A549 (cell line): ENCODE results near the gene DNAJB14. TPM values are rescaled to one million over a fixed set of nuclear protein-coding genes. Genes with fewer than 3 reads are reported as not detected.

Experiments used
- ATAC-seq, 2 experiments: fragments of 200-7000 bp in 1 of 2; fragments of >200 bp in 1 of 2; cut with Nextera tagmentation in 1 of 2; cut with Tn5 transposase in 1 of 2; 3 replicates each; pipeline versions ENCODE4 v1.8.0 to v1.9.1; 2018 to 2020; ENCODE audit warnings: mild to moderate bottlenecking in 1 of 2, moderate library complexity in 1 of 2
- CTCF ChIA-PET: fragments of 300-600 bp; sonication (Branson Sonifier 250); formaldehyde crosslinking; extraction: SDS; loops from one replicate; lab custom pipeline; 2021; ENCODE audit warnings: antibody characterized with exemption, inconsistent platforms; lab: Yijun Ruan, JAX
- POLR2A ChIA-PET: fragments of 350-600 bp; formaldehyde crosslinking; extraction: SDS; loops from one replicate; lab custom pipeline; 2021; ENCODE audit warnings: antibody characterized with exemption, inconsistent platforms; lab: Yijun Ruan, JAX
- DNase-seq, 2 experiments: peaks; one replicate each; pipeline versions ENCODE4 v3.0.0 to v3.0.0-alpha.2; 2011 to 2016; ENCODE audit warnings: low read depth in 1 of 2, low spot score in 1 of 2
- FAIRE-seq: peaks from 2 replicates; lab custom pipeline; 2011; peaks lifted over from hg19 to GRCh38; lab: Jason Lieb, UNC
- H3K27ac ChIP-seq, 2 experiments: fragments of >200 bp; sonication (Bioruptor Twin); formaldehyde crosslinking; 3 replicates each; pipeline ENCODE4 v1.5.1; 2016 to 2017
- H3K4me1 ChIP-seq: fragments of >200 bp; sonication (Bioruptor Twin); formaldehyde crosslinking; 3 replicates; pipeline ENCODE4 v1.6.1; 2016
- H3K4me2 ChIP-seq: fragments of >200 bp; sonication (Bioruptor Twin); formaldehyde crosslinking; 3 replicates; pipeline ENCODE4 v1.6.1; 2016
- H3K4me3 ChIP-seq: fragments of >200 bp; sonication (Bioruptor Twin); formaldehyde crosslinking; 3 replicates; pipeline ENCODE4 v1.5.1; 2016
- H3K9me3 ChIP-seq: fragments of >200 bp; sonication (Bioruptor Twin); formaldehyde crosslinking; 3 replicates; pipeline ENCODE4 v1.6.1; 2016
- BCL3 ChIP-seq: fragments of >200 bp; sonication (Bioruptor Twin); formaldehyde crosslinking; IDR thresholded peaks from 3 replicates; pipeline ENCODE4 v1.6.1; 2016
- CBX2 ChIP-seq: fragments of 200-600 bp; sonication (generic); IDR thresholded peaks from 2 replicates; pipeline ENCODE4 v1.6.1; 2016; ENCODE audit warnings: low read depth, mild to moderate bottlenecking, borderline replicate concordance
- CBX8 ChIP-seq: fragments of 200-600 bp; sonication (generic); IDR thresholded peaks from 2 replicates; pipeline ENCODE4 v1.6.1; 2016
- CTCF ChIP-seq: fragments of >200 bp; sonication (Bioruptor Twin); formaldehyde crosslinking; IDR thresholded peaks from 3 replicates; pipeline ENCODE4 v1.5.1; 2016
- E2F6 ChIP-seq: IDR thresholded peaks from 2 replicates; pipeline ENCODE4 v1.6.1; 2012; ENCODE audit warnings: low read depth, borderline replicate concordance
- EHF ChIP-seq: fragments of 250-450 bp; sonication (Bioruptor Pico); IDR thresholded peaks from 2 replicates; pipeline ENCODE4 v1.5.0; 2020; ENCODE audit warnings: mild to moderate bottlenecking
- ELK1 ChIP-seq: fragments of 150-350 bp; IDR thresholded peaks from 2 replicates; pipeline ENCODE4 v1.6.1; 2014; ENCODE audit warnings: low read depth, mild to moderate bottlenecking, low read length
- FOSL2 ChIP-seq, 2 experiments: fragments of 450-650 bp in 1 of 2; fragments of >200 bp in 1 of 2; sonication (Bioruptor Twin) in 1 of 2; formaldehyde crosslinking; IDR thresholded peaks; 2 replicates each; pipeline versions ENCODE4 v1.5.0 to v1.6.1; 2016 to 2020; ENCODE audit warnings: mild to moderate bottlenecking in 1 of 2, moderate library complexity in 1 of 2
- HDAC2 ChIP-seq: fragments of 200-600 bp; sonication (generic); IDR thresholded peaks from 2 replicates; pipeline ENCODE4 v1.6.1; 2016
- HES2 ChIP-seq: fragments of >200 bp; sonication (Bioruptor Twin); formaldehyde crosslinking; IDR thresholded peaks from 2 replicates; pipeline ENCODE4 v1.6.1; 2016
- HOXA7 ChIP-seq: fragments of 250-450 bp; sonication (Bioruptor Pico); IDR thresholded peaks from 2 replicates; pipeline ENCODE4 v1.5.0; 2020; ENCODE audit warnings: mild to moderate bottlenecking, moderate library complexity
- HOXB13 ChIP-seq: fragments of 250-450 bp; sonication (Bioruptor Pico); IDR thresholded peaks from 2 replicates; pipeline ENCODE4 v1.5.0; 2020; ENCODE audit warnings: low read depth, mild to moderate bottlenecking, moderate library complexity
- HOXB5 ChIP-seq: fragments of 250-450 bp; sonication (Bioruptor Pico); IDR thresholded peaks from 2 replicates; pipeline ENCODE4 v1.5.0; 2020; ENCODE audit warnings: mild to moderate bottlenecking, moderate library complexity
- JUN ChIP-seq, 2 experiments: fragments of >200 bp; sonication (Bioruptor Twin); formaldehyde crosslinking; IDR thresholded peaks; 2 replicates in 1 of 2; 3 replicates in 1 of 2; pipeline ENCODE4 v1.6.1; 2016 to 2017
- KDM1A ChIP-seq: fragments of 200-600 bp; sonication (generic); IDR thresholded peaks from 2 replicates; pipeline ENCODE4 v1.6.1; 2016; ENCODE audit warnings: low read depth, mild to moderate bottlenecking
- KDM5A ChIP-seq: fragments of 200-600 bp; sonication (generic); IDR thresholded peaks from 2 replicates; pipeline ENCODE4 v1.6.1; 2016; ENCODE audit warnings: antibody characterized with exemption, mild to moderate bottlenecking
- MAFK ChIP-seq: fragments of 450-650 bp; IDR thresholded peaks from 2 replicates; pipeline ENCODE4 v1.6.1; 2014; ENCODE audit not compliant: partially characterized antibody
- MAX ChIP-seq: IDR thresholded peaks from 2 replicates; pipeline ENCODE4 v1.6.1; 2012
- NPAS2 ChIP-seq: fragments of 250-450 bp; sonication (Bioruptor Pico); IDR thresholded peaks from 2 replicates; pipeline ENCODE4 v1.8.0; 2022; ENCODE audit warnings: mild to moderate bottlenecking, moderate library complexity, borderline replicate concordance
- NR3C1 ChIP-seq: fragments of >200 bp; sonication (Bioruptor Twin); formaldehyde crosslinking; IDR thresholded peaks from 3 replicates; pipeline ENCODE4 v1.6.1; 2017
- PBX3 ChIP-seq: IDR thresholded peaks from 2 replicates; pipeline ENCODE4 v1.6.1; 2012
- PHF8 ChIP-seq: fragments of 200-600 bp; sonication (generic); IDR thresholded peaks from 2 replicates; pipeline ENCODE4 v1.6.1; 2016; ENCODE audit warnings: low read depth, mild to moderate bottlenecking, antibody characterized with exemption, moderate library complexity, borderline replicate concordance
- POLR2A ChIP-seq: IDR thresholded peaks from 2 replicates; pipeline ENCODE4 v1.6.1; 2012; ENCODE audit warnings: mild to moderate bottlenecking, low read length
- RARB ChIP-seq: fragments of 250-450 bp; sonication (Bioruptor Pico); IDR thresholded peaks from 2 replicates; pipeline ENCODE4 v1.8.0; 2021; ENCODE audit warnings: mild to moderate bottlenecking, moderate library complexity
- RFX5 ChIP-seq: fragments of 450-650 bp; IDR thresholded peaks from 2 replicates; pipeline ENCODE4 v1.7.1; 2014; ENCODE audit warnings: antibody characterized with exemption, mild to moderate bottlenecking, moderate library complexity
- SMC3 ChIP-seq: fragments of >200 bp; sonication (Bioruptor Twin); formaldehyde crosslinking; IDR thresholded peaks from 3 replicates; pipeline ENCODE4 v1.6.1; 2018; ENCODE audit warnings: inconsistent platforms
- TFCP2L1 ChIP-seq: fragments of 250-450 bp; sonication (Bioruptor Pico); IDR thresholded peaks from 2 replicates; pipeline ENCODE4 v1.5.0; 2021; ENCODE audit warnings: mild to moderate bottlenecking
- USF2 ChIP-seq: fragments of 450-650 bp; IDR thresholded peaks from 2 replicates; pipeline ENCODE4 v1.6.1; 2014; ENCODE audit warnings: antibody characterized with exemption
- ZSCAN20 ChIP-seq: fragments of 250-450 bp; sonication (Bioruptor Pico); IDR thresholded peaks from 2 replicates; pipeline ENCODE4 v1.8.0; 2022; ENCODE audit warnings: mild to moderate bottlenecking, moderate library complexity
- WGBS: methylation state at CpG from one replicate; pipeline ENCODE4 v1.1.6; 2017; ENCODE audit errors: missing lambda C conversion rate; 5-methylcytosine and 5-hydroxymethylcytosine counted together
- polyA plus RNA-seq, 4 experiments: library from polyadenylated mRNA; depleted of rRNA in 3 of 4; stranded (reverse); fragments of >200 nt; fragmentation: RNase III in 1 of 4; extraction: RNeasy Plus Mini Kit Qiagen cat#74134 plus additional on column Dnase treatment in 1 of 4; gene quantifications; 2 replicates in 3 of 4; 3 replicates in 1 of 4; pipeline ENCODE4 v1.2.3, GENCODE V29; 2011 to 2017

Gene DNAJB14
- polyA plus RNA-seq, 2 of the 4 experiments (the other 2 are of a cell fraction), result 22.8 to 34.0 TPM

GRCh38 chr4:99876946-99877345 lies 69.5 kb downstream of the DNAJB14 start:
- no peak for ATAC-seq
- H3K4me3 ChIP-seq, result no peak overlapping the region
- no peak for TF ChIP-seq ELK1
- TF ChIP-seq CTCF, result no peak
- no peak for TF ChIP-seq RFX5
- TF ChIP-seq MAFK, result no peak
- TF ChIP-seq KDM5A, result no peak
- TF ChIP-seq CBX8, result no peak
- TF ChIP-seq HOXB13 (CRISPR knock-in tag), result no peak
- TF ChIP-seq POLR2A, result no peak
- TF ChIP-seq HDAC2, result no peak
- no peak for TF ChIP-seq JUN (IDR thresholded peaks at IDR 0.05)
- no peak for TF ChIP-seq EHF (CRISPR knock-in tag)
- no peak for TF ChIP-seq TFCP2L1 (CRISPR knock-in tag)
- TF ChIP-seq BCL3, result no peak
- TF ChIP-seq KDM1A, result no peak
- no peak for TF ChIP-seq CBX2
- no peak for TF ChIP-seq MAX
- TF ChIP-seq USF2, result no peak
- no peak for DNase-seq
- WGBS, result 82% methylated on average over 3 of the region's 3 CpGs
- H3K9me3 ChIP-seq, result no peaks in the 10 kb centered on the region
- FAIRE-seq, result no peak
- POLR2A ChIA-PET, result no interaction called here
- H3K4me2 ChIP-seq, result no peak overlapping the region
- no peak overlapping the region for H3K27ac ChIP-seq
- CTCF ChIA-PET, result no interaction called here
- H3K4me1 ChIP-seq, result no peaks in the 10 kb centered on the region

GRCh38 chr4:99875071-99875470 lies 71.3 kb downstream of the DNAJB14 start:
- POLR2A ChIA-PET, result no interaction called here
- no peak for ATAC-seq
- Histone ChIP-seq H3K9me3 (no peaks in the 10 kb centered on the region), H3K4me3 (no peak overlapping the region), H3K4me1 (no peaks in the 10 kb centered on the region), H3K4me2 (no peak overlapping the region), H3K27ac (no peak overlapping the region)
- TF ChIP-seq SMC3, result no peak
- no peak for TF ChIP-seq HES2
- TF ChIP-seq MAX, result no peak
- TF ChIP-seq USF2, result no peak
- TF ChIP-seq KDM5A, result no peak
- TF ChIP-seq RARB (CRISPR knock-in tag), result no peak
- no peak for TF ChIP-seq ZSCAN20
- TF ChIP-seq CBX8, result no peak
- no peak for TF ChIP-seq HDAC2
- TF ChIP-seq JUN (IDR thresholded peaks at IDR 0.05), result no peak
- no peak for TF ChIP-seq HOXB5 (CRISPR knock-in tag)
- TF ChIP-seq HOXA7 (CRISPR knock-in tag), result no peak
- no peak for TF ChIP-seq NR3C1
- no peak for TF ChIP-seq MAFK
- TF ChIP-seq FOSL2 (IDR thresholded peaks at IDR 0.05), result no peak
- TF ChIP-seq FOSL2 (CRISPR knock-in tag; IDR thresholded peaks at IDR 0.05), result no peak
- no peak for TF ChIP-seq EHF (CRISPR knock-in tag)
- no peak for TF ChIP-seq E2F6
- TF ChIP-seq PBX3, result no peak
- no peak for TF ChIP-seq NPAS2 (CRISPR knock-in tag)
- TF ChIP-seq PHF8, result no peak
- DNase-seq, result no peak
- no peak for FAIRE-seq
- CTCF ChIA-PET, result interaction anchor here (0.6 to 0.8 kb wide), 2 partner anchors 10 to 1294 kb away, joined by 3 read pairs; no protein-coding TSS in a partner anchor
